ENCODE measurements around the gene POGLUT3. TPM values are rescaled to one million over a fixed set of nuclear protein-coding genes. Genes with fewer than 3 reads are reported as not detected.

The POGLUT3 gene
- total RNA-seq, 6 experiments from 2014 or later: 24.1 to 50.4 (median 43.3) TPM

GRCh38 chr11:108474664-108475463 lies 23.3 kb downstream of the POGLUT3 start:
- H3K36me3 Mint-ChIP-seq (ENCODE audit: low read depth): peaks cover 5% of the 10 kb centered on the region; the same call in 1 of the 2 replicates
- H3K27ac Mint-ChIP-seq: no peak overlapping the region
- H3K27me3 Mint-ChIP-seq (ENCODE audit: insufficient read depth): no peaks in the 10 kb centered on the region
- TF ChIP-seq, protein P1, sequence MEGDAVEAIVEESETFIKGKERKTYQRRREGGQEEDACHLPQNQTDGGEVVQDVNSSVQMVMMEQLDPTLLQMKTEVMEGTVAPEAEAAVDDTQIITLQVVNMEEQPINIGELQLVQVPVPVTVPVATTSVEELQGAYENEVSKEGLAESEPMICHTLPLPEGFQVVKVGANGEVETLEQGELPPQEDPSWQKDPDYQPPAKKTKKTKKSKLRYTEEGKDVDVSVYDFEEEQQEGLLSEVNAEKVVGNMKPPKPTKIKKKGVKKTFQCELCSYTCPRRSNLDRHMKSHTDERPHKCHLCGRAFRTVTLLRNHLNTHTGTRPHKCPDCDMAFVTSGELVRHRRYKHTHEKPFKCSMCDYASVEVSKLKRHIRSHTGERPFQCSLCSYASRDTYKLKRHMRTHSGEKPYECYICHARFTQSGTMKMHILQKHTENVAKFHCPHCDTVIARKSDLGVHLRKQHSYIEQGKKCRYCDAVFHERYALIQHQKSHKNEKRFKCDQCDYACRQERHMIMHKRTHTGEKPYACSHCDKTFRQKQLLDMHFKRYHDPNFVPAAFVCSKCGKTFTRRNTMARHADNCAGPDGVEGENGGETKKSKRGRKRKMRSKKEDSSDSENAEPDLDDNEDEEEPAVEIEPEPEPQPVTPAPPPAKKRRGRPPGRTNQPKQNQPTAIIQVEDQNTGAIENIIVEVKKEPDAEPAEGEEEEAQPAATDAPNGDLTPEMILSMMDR (IDR thresholded peaks at IDR 0.05): no peak
- H3K4me1 Mint-ChIP-seq (ENCODE audit: low read depth): no peaks in the 10 kb centered on the region
- H3K4me3 Mint-ChIP-seq: no peak overlapping the region
- no peaks in the 10 kb centered on the region for H3K9me3 Mint-ChIP-seq
- DNase-seq: no peak

GRCh38 chr11:108472681-108473080 lies 25.5 kb downstream of the POGLUT3 start:
- Mint-ChIP-seq H3K27ac (no peak overlapping the region), H3K4me1 (ENCODE audit: low read depth) (peaks cover 9% of the 10 kb centered on the region), H3K9me3 (no peaks in the 10 kb centered on the region), H3K27me3 (ENCODE audit: insufficient read depth) (no peaks in the 10 kb centered on the region), H3K36me3 (ENCODE audit: low read depth) (peaks cover 5% of the 10 kb centered on the region; the same call in 1 of the 2 replicates), H3K4me3 (no peak overlapping the region)
- no peak for DNase-seq
- TF ChIP-seq, protein P1 (IDR thresholded peaks at IDR 0.05): no peak

GRCh38 chr11:108468478-108468864 lies 29.7 kb downstream of the POGLUT3 start:
- no peak for DNase-seq
- TF ChIP-seq, protein P1 (IDR thresholded peaks at IDR 0.05): no peak
- Mint-ChIP-seq H3K27me3 (ENCODE audit: insufficient read depth) (no peaks in the 10 kb centered on the region; the same call in 1 of the 2 replicates), H3K4me1 (ENCODE audit: low read depth) (peaks cover 15% of the 10 kb centered on the region), H3K36me3 (ENCODE audit: low read depth) (no peaks in the 10 kb centered on the region), H3K27ac (peak overlapping the region; percentile 100; the same call in 1 of the 2 replicates), H3K9me3 (no peaks in the 10 kb centered on the region), H3K4me3 (peak overlapping the region; percentile 97; the same call in 1 of the 2 replicates)

- H3K4me1 Mint-ChIP-seq (ENCODE audit: low read depth): peaks cover 15% of the 10 kb centered on the region
- DNase-seq: peak; percentile 94
- H3K36me3 Mint-ChIP-seq (ENCODE audit: low read depth): no peaks in the 10 kb centered on the region
- peak within 1 kb of the TSS; percentile 97 for H3K4me3 Mint-ChIP-seq
- no peaks in the 10 kb centered on the region for H3K9me3 Mint-ChIP-seq
- peak within 1 kb of the TSS; percentile 100 for H3K27ac Mint-ChIP-seq
- H3K27me3 Mint-ChIP-seq (ENCODE audit: insufficient read depth): no peaks in the 10 kb centered on the region; the same call in 1 of the 2 replicates
- TF ChIP-seq, protein P1 (IDR thresholded peaks at IDR 0.05): no peak
These were observed 30.9 kb downstream of the POGLUT3 start, which contains the start of gene C11orf65 for GRCh38 chr11:108467091-108467823. Gene C11orf65 (minus strand): TSS chr11:108467529. CDS start chr11:108461559, 5,970 bp downstream.

DNA sequence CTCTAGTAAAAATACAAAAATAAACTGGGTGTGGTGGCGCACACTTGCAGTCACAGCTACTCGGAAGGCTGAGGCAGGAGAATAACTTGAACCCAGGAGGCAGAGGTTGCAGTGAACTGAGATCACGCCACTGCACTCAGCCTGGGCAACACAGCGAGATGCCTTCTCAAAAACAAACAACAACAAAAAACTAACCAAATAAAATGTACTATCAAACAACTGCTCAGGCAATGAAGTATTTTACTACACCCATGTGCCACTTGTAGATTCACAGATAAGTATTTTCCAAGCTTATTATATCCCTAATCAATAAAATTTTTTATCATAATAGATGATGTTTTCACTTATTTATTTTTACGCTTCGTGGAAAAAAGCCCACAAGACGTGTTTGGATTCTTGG lies 31.8 kb downstream of the POGLUT3 start:
- H3K27ac Mint-ChIP-seq: peak overlapping the region; percentile 100
- TF ChIP-seq, protein P1 (IDR thresholded peaks at IDR 0.05): no peak
- H3K4me3 Mint-ChIP-seq: peak overlapping the region; percentile 97
- no peak for DNase-seq
- no peaks in the 10 kb centered on the region for H3K9me3 Mint-ChIP-seq
- peaks cover 15% of the 10 kb centered on the region for H3K4me1 Mint-ChIP-seq (ENCODE audit: low read depth)
- no peaks in the 10 kb centered on the region; the same call in 1 of the 2 replicates for H3K27me3 Mint-ChIP-seq (ENCODE audit: insufficient read depth)
- no peaks in the 10 kb centered on the region for H3K36me3 Mint-ChIP-seq (ENCODE audit: low read depth)

All from HFFc6 (cell line).